GM18909 (cell line): ENCODE data around the gene ATL1.
"Not testable (repeated sequence)": the region's sequence is repeated elsewhere in the genome, so short reads cannot be mapped to it uniquely, and the experiment has no call there.

Source experiments
- ATAC-seq: cut with Tn5 transposase; IDR thresholded peaks from one replicate; pipeline ENCODE4 v1.9.1; 2021; ENCODE audit warnings: mild to moderate bottlenecking; ENCODE audit not compliant: unreplicated experiment, poor library complexity

ATL1 gene

GRCh38 chr14:50533806-50534205 lies 26.1 kb upstream of the ATL1 start:
- no peak for ATAC-seq

DNA sequence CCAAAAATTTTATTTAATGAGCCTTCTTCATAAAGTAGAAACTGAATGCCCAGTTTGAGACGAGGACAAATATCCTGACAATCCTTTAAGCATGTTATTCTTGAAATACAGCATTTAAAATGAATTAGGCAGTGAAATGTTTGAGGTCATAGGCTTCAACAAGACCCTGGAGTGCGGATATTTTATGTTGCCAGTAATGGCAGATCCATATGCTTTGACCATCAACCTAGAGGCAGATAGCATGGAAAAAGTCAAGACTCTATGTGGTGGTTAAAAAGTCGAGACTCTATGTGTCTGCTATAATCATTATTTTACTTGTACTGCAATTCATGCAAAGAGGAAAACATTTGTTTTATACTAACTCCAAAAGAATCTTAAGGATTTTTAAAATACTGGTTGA lies 25.5 kb upstream of the ATL1 start:
- no peak for ATAC-seq

GRCh38 chr14:50534997-50535396 lies 24.9 kb upstream of the ATL1 start:
- no peak for ATAC-seq

GRCh38 chr14:50538034-50538433 lies 21.9 kb upstream of the ATL1 start:
- not testable (repeated sequence) for ATAC-seq

DNA sequence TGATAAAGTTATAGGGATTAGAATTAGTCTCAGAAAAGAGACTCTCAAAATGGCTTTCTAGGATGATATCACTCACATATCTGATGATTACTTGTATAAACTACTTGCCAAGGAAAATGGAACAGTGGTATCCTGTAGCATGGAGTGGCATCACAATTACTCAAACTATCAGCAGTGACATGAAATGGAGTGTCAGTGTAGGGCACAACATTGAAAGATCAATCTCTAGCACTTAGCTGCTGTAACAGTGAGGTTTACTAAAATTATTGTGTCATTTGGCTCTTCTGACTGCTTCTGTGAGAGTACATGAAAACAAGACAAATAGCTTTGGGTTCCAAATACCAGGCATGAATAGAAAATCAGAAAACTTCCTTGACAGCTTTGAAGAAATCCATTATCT lies 20.9 kb upstream of the ATL1 start:
- ATAC-seq, result no peak

DNA sequence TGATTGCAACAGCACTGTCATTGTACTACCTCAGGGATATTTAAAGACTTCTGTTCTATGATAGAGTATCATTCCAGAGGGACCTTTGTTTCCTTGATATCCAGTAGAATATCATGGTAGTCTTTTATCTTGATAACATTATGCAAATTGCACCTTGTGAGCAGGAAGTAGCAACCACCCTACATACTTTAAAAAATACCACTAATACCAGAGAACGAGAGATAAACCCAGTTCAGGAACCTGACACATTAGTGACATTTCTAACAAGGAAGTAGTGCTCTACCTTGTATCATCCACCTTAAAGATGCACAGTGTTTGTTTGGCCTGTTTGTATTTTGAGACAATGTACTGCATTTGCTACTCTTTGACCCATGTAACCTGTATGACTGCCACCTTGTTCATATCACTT lies 18.8 kb upstream of the ATL1 start:
- no peak for ATAC-seq

DNA sequence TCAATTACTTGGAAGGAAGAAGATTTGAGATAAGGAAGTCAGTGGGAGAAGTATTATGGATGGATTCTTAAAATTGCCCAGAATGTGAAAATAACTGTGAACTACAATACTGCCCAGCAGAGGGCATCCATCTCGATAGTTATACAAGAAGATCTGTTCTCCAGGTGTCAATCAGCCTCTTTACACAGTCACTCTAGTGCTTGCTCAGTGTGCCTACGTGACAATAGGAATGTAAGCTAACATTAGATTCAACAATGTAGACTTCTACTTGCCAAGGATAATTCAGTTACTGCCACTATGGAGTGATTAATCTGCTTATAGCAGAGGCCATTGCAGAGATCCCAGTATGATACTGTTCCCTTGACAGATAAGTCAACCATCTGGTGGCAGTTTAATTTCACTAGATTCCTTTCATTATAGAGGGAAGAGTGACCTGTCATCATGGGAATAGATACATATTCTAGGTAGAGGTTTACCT lies 17.0 kb upstream of the ATL1 start:
- ATAC-seq, result peak; percentile 74

DNA sequence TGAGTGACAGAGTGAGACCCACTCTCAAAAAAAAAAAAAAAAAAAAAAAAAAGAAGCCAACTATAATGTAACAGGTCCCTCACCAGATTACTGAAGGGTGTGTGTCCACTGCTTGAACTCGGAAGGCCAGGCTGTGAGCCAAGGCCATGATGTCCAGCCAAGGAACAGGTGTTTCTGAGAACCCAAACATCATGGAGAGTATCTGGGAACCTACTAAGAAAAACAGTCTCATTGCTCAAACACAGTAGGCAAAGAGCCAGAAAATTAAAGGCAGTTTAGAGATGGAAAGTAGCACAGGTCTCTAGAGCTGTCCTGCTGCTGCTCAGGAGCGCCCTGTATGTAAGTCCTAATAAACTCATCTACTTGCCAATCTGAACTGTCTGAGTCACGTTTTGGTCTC lies 15.0 kb upstream of the ATL1 start:
- no peak for ATAC-seq

DNA sequence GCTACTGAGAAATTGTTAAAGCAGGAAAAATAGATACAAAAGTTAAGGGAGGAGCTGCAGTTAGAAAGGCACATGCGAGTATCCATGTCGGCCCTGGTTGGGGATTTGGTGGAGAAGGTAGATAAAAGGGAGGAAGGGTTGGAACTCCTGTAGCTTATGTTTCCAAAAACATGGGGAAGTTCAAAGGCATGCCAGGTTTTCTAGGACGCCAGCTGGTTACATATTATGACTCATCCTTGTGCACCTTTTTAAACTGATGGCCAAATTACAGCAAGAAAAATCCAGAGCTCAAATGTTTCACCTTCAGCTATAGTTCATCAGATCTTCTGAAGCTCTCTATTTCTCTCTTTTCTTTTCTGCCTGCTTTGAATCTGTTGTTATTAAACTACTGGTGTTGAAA lies 14.3 kb upstream of the ATL1 start:
- no peak for ATAC-seq

DNA sequence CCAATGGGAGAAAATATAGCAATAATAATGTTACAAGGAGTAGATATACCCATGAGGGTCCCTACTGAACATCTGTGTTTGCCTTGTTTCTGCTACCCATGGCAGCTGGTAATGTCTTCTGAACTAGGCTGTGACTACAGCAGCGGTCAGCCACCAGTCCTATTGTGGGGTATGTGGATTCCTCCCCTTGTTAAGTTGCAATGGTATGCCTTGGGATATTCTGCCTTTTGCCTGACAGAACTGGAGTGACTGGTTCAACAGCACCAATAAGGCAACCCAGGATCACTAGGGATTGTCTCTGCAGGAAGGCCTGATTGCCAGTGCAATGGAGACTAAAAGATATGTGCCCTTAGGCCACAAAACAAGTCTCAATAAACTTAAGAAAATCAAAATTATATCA lies 9.7 kb upstream of the ATL1 start:
- ATAC-seq, result no peak

DNA sequence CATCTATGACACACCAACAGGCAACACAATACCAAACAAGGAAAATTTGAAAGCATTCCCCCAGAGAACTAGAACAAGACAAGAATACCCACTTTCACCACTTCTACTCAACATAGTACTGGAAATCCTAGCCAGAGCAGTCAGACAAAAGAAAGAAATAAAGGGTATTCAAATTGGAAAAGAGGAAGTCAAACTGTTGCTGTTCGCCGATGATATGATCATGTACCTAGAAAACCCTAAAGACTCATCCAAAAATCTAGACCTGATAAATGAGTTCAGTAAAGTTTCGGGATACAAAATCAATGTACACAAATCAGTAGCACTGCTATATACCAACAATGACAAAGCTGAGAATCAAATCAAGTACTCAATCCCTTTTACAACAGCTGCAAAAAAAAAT lies 8.1 kb upstream of the ATL1 start:
- no peak for ATAC-seq

DNA sequence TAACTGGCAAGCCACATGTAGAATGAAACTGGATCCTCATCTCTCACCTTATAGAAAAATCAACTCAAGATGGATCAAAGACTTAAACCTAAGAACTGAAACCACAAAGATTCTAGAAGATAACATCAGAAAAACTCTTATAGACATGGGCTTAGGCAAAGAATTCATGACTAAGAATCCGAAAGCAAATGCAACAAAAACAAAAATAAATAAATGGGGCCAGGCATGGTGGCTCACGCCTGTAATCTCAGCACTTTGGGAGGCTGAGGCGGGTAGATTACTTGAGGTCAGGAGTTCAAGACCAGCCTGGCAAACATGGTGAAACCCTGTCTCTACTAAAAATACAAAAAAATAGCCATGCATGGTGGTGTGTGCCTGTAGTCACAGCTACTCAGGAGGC lies 7.1 kb upstream of the ATL1 start:
- not testable (repeated sequence) for ATAC-seq

GRCh38 chr14:50560931-50561285 lies 963 bp downstream of the ATL1 start:
- no peak for ATAC-seq

GRCh38 chr14:50562841-50563240 lies 2.9 kb downstream of the ATL1 start:
- ATAC-seq, result no peak

DNA sequence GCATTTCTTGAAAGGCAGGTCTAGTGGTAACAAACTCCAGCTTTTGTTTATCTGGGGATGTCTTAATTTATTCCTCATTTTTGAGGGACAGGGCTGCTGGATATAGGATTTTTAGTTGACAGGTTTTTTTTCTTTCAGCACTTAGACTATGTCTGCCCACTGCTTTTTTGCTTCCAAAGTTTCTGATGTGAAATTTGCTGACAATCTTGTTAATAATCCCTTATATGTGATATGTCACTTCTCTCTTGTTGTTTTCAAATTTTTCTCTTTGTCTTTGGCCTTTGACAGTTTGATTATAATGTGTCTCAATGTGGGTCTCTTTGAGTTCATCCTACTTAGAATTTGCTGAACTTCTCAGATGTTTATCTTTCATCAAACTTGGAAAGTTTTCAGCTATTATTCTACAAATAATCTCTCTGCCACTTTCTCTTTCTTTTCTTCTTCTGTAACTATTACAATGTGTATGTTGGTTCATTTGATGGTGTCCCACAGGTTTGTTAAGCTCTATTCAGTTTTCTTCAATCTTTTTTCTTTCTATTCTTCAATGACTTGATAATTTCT lies 9.8 kb downstream of the ATL1 start:
- no peak for ATAC-seq

DNA sequence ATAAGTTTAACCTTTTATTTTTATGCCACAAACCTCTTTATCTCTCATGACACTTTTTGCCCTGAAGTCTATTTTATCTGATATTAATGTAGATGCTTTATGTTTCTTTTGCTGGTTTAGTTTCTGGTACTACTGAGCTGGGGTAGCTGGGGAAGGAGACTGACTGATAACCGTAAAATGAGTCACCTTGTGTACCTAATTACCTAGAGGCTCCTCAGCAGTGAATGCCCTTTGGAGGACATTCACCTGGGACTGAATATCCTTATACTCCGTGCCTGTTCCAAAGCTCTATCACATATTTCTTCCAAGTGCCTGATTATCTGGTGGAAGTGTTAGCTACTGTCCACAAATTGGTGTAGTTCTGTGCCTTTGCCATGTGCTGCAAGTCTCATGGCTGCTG lies 13.9 kb downstream of the ATL1 start:
- no peak for ATAC-seq

DNA sequence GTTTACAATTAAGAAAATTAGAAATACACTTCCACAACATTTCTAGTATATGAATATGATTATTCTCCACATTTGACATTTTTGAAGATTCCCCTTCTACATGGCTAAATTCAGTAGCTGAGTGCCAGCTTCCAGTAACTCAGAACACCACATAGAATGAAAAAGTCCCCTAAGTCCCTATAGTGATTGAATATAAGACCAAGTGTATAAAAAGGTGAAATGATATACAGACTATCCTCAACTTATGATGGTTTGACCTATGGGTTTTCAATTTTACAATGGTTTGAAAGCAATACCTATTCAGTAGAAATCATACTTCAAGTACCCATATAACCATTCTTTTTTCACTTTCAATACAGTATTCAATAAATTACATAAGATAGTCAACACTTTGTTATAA lies 15.8 kb downstream of the ATL1 start:
- ATAC-seq, result no peak

DNA sequence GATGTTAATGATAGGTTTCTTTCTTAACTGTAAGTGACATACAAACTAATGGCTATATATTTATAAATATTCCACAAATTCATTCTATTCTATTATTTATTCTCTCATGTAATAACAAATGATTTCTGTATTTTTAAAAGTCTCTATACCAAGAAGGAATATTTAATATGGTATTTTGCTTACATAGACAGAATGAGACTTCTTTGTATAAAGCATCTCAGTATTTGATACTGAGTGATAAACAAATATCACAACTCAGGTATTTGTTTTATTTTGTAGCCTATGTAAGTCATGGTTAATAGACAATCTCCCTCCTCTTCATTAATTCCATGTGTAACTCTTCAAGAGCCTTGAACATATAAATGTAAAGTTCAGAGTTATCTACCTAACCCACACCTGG lies 18.0 kb downstream of the ATL1 start:
- no peak for ATAC-seq

DNA sequence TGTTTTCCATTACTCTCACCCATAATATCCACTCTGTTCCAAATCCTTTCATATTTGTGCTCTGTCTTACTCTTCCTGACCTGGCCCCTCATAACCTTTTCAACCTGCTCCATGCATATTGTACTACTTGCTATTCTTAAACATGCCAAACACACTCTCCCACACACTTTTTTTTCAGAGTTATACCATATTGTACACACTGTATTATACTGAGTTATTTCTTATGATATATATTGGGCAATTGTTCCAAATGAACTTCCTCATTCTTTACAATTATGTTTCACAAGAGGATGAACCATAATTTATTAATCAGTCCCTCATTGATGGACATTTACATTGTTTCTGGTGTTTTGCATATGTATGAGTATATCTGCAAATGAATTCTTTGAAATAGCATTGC lies 18.5 kb downstream of the ATL1 start:
- no peak for ATAC-seq

DNA sequence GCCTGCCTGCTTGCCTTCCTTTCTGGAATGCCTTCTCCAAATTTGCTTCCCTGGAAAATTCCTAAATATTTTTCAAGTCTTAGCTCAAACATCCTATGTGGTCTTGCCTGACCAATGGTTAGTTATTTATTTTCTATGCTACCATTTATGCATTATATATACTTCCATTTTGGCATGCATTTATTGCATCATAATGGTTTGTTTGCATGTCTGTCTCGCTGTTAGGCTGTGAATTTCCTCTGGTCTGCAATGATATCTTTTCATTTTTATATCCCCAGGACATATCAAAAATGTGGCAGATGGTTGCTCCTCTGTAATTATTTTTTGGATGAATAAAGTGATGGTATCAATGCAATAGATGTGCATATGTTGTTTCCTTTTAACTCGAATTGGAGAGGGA lies 30.5 kb downstream of the ATL1 start:
- ATAC-seq, result no peak

DNA sequence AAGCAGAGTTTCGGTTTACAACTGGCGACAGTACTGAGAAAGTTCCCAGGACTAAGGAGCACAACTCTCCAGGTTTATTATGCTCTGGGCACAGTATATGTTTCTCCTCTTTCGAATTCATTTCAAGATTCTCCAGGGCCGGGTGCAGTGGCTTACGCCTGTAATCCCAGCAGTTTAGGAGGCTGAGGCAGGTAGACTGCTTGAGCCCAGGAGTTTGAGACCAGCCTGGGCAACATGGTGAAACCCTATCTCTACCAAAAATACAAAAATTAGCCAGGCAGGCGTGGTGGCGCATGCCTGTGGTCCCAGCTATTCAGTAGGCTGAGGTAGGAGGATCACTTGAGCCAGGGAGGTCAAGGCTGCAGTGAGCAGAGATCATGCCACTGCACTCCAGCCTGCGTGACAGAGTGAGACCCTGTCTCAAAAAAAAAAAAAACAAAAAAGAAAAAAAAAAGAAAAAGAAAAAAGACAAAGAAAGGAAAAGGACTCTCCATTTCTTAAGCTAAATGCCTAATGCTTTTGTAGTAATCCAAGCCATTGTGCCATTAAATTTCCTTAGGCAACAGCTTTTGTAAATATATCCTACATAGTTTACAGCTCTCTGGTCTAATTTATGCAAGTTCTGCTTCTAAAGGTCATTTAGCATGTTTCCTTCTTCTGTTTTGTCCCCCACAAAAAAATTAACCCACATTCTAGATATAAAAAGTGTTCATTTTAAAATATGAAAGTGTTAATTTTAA lies 34.8 kb downstream of the ATL1 start:
- ATAC-seq, result no peak

DNA sequence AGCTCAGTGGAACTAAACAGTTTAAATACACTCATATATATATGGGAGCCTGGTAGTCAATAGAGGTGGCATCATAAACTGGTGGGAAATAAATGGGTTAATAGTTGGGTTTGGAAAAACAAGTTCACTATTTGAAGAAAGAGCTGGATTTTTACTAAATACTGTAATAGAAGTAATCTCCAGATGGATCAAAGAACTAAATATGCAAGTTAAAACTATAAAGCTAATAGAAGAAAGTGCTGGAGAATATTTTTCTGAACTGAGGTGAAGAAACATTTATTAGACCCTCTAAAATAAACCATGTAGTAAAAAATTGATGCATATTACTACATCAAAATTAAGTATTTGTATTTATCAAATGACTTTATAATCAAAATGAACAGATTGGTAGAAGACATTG lies 38.8 kb downstream of the ATL1 start:
- no peak for ATAC-seq
